Pancreas (tissue), 10 donors: ENCODE measurements around the gene AUTS2. TPM values are rescaled to one million over a fixed set of nuclear protein-coding genes. Genes with fewer than 3 reads are reported as not detected.

Experiments used
- ATAC-seq, 4 donors: fragments of 200-7000 bp; cut with Tn5 transposase; one replicate each; pipeline versions ENCODE4 v1.8.0 to v1.9.1; 2020; ENCODE audit warnings: mild to moderate bottlenecking in 4 of 4, moderate library complexity in 4 of 4
- DNase-seq, 6 donors: peaks; one replicate each; pipeline ENCODE4 v3.0.0-alpha.2; 2020
- FAIRE-seq: peaks from 2 replicates; lab custom pipeline; 2012; peaks lifted over from hg19 to GRCh38; lab: Jason Lieb, UNC
- H3K27ac ChIP-seq, 4 donors: fragments of 200-600 bp; sonication (generic); 1 replicate in 3 of 4; 2 replicates in 1 of 4; pipeline versions ENCODE4 v1.5.0 to v1.8.0; 2020
- H3K27me3 ChIP-seq, 4 donors: fragments of 200-600 bp; one replicate each; pipeline ENCODE4 v1.8.0; 2021
- H3K36me3 ChIP-seq, 3 donors: fragments of 200-600 bp; sonication (generic) in 1 of 3; one replicate each; pipeline versions ENCODE4 v1.5.0 to v1.8.0; 2020 to 2021
- H3K4me1 ChIP-seq, 3 donors: fragments of 200-600 bp; one replicate each; pipeline ENCODE4 v1.8.0; 2021
- H3K4me3 ChIP-seq, 4 donors: fragments of 200-600 bp; sonication (generic) in 2 of 4; one replicate each; pipeline versions ENCODE4 v1.5.0 to v1.8.0; 2020 to 2021
- H3K9me3 ChIP-seq, 4 donors: fragments of 200-600 bp; one replicate each; pipeline ENCODE4 v1.8.0; 2021
- CTCF ChIP-seq, 4 donors: fragments of 200-600 bp; sonication (generic) in 3 of 4; IDR thresholded peaks; one replicate each; pipeline versions ENCODE4 v1.5.0 to v1.8.0; 2021; ENCODE audit warnings: antibody characterized with exemption in 4 of 4
- WGBS, 2 donors: extraction: QIAGEN DNeasy Blood & Tissue Kit; methylation state at CpG; one replicate each; pipeline ENCODE4 v1.1.7; 2013; 5-methylcytosine and 5-hydroxymethylcytosine counted together
- intact Hi-C, 3 donors: fragments of 100-400 bp; cut with DNase I; formaldehyde crosslinking; loops; one replicate each; pipeline versions ENCODE4 v1.11.1 to v1.14.2; 2022
- polyA plus RNA-seq, 2 donors: library from polyadenylated mRNA; stranded (reverse); fragments of 200-250 nt; gene quantifications; one replicate each; pipeline ENCODE4 v1.2.3, GENCODE V29; 2013
- total RNA-seq, 6 donors: library from RNA; stranded (reverse); fragmentation: NEBNext Ultra II Directional in 4 of 6; extraction: Animal tissue kit (Norgen Biotek cat#: 25700) in 4 of 6; gene quantifications; one replicate each; pipeline versions ENCODE4 v1.2.1 to v1.2.4, GENCODE V29; 2021 to 2023
- donor health status: healthy with polysubstance abuse.
- donor health status: DM: no; HTN: no; CAD: no; lungs with moderate emphysema.
- donor health status: DM: no; HTN: no; CAD: no.
- donor health status: control.
- donor health status: control.
- donor health status: Bipolar disorder and iron deficiency.
- donor health status: DM: yes; HTN: yes; CAD: no.
- donor health status: DM: no; HTN: no; CAD: no.
- donor health status: DM: no; HTN: no; CAD: no.
- donor health status: DM: yes; HTN: yes; CAD: no.

AUTS2 gene
- total and polyA plus RNA-seq, 8 donors: 5.8 to 16.8 (median 9.9) TPM

- no peak for TF ChIP-seq CTCF (IDR thresholded peaks at IDR 0.05)
- no peaks in the 10 kb centered on the region for H3K9me3 ChIP-seq
- no peak overlapping the region for H3K4me3 ChIP-seq
- 17 to 22% methylated on average over 12 of the region's 12 CpGs for WGBS, 2 donors
- H3K27ac ChIP-seq: no peak overlapping the region
- ATAC-seq (peak in 3 of 4 donors; percentile 39 to 49 (median 41)), DNase-seq (no peak), FAIRE-seq (no peak)
- H3K36me3 ChIP-seq: no peaks in the 10 kb centered on the region
- H3K27me3 ChIP-seq: no peaks in the 10 kb centered on the region
- intact Hi-C loops: no loop called here
- no peaks in the 10 kb centered on the region for H3K4me1 ChIP-seq
Measured at GRCh38 chr7:70092314-70093204, 494.3 kb downstream of the AUTS2 start.

DNA sequence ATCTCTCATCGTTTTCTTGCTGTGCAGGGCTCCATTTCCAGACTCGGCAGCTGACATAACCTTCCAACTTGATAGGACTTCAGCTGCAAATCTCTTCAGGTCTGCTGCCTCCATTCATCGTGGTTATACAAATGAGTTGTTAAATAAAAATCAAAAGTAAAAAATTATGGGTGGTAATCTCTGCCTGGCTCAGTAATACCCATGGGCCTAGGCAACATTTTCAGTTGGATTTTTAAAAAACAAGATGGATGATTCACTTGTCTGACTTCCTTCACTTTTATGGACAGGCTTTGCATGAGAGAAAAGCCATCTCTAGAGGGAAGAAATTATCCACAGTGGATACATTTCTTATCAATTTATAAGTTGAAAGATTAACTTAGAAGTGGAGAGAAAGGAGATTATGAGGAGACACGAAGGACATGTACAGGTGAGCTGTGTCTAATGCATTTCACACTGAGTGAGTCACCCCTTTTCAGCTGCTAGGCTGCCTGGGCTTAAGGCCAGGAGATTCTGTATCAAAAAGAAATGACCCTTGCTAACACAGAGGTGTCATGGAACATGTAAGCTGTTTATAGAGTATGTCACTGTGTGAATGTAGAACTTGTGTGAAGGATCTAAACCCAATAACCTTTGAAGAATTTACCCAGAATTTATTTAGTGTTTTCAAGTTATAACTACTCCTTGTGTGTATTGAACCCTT, 495.1 kb downstream of the AUTS2 start:
- H3K36me3 ChIP-seq: no peaks in the 10 kb centered on the region
- no peaks in the 10 kb centered on the region for H3K27me3 ChIP-seq
- DNase-seq (peak in 1 of 6 donors; percentile 16), FAIRE-seq (no peak), ATAC-seq (peak in 3 of 4 donors; percentile 85 to 93 (median 85))
- no peak for TF ChIP-seq CTCF (IDR thresholded peaks at IDR 0.05)
- H3K4me1 ChIP-seq: peaks cover 0 to 3% (median 0%) of the 10 kb centered on the region in 3 donors
- H3K9me3 ChIP-seq: no peaks in the 10 kb centered on the region
- no peak overlapping the region for H3K4me3 ChIP-seq
- 31 to 37% methylated on average over 4 of the region's 4 CpGs for WGBS, 2 donors
- no peak overlapping the region for H3K27ac ChIP-seq
- intact Hi-C loops: no loop called here

DNA sequence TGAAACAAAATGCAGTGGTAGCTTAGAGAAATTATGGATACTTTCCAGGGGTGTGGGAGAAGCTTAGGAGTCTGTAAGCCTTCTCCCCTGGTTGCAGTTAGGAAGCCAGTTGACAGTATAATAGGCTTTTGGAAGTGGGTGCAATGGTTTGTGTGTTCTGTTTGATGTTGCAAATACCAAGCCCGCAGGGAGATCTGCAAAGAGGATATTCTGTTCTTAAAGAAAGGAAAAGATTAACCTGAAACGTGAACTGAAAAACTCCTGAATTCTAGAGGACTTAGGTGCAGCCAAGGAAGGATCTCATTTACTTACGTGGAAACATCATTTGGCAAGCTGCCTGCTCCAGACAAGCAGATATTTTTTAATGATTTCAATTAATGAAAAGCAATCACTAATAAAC, 496.6 kb downstream of the AUTS2 start:
- H3K36me3 ChIP-seq: no peaks in the 10 kb centered on the region
- no peak overlapping the region for H3K27ac ChIP-seq
- DNase-seq (no peak), FAIRE-seq (no peak), ATAC-seq (no peak)
- no peaks in the 10 kb centered on the region for H3K27me3 ChIP-seq
- H3K9me3 ChIP-seq: no peaks in the 10 kb centered on the region
- H3K4me3 ChIP-seq: no peak overlapping the region
- intact Hi-C loops: no loop called here
- TF ChIP-seq CTCF (IDR thresholded peaks at IDR 0.05): no peak
- WGBS, 2 donors: 71 to 84% methylated on average over 3 of the region's 3 CpGs
- H3K4me1 ChIP-seq: peaks cover 0 to 3% (median 0%) of the 10 kb centered on the region in 3 donors

DNA sequence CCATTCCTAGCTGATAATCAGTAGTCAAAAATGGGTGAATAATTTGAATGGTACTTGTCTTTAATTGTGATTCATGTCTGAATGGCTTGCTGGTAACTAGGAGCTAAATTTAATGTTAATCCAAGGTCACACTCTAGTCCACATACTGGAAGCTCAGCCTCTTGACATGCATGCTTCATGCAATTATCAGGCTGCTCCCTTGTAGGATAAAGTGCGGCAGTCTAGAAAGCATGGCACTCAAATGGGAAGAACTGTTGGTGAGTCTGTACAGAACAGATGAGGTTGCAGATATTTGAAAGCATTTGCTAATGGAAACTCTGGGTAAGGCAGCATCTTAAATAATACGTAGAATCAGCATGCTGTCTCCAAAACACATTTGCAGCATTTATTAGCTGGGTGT, 499.4 kb downstream of the AUTS2 start:
- H3K4me1 ChIP-seq: peaks cover 0 to 3% (median 0%) of the 10 kb centered on the region in 3 donors
- ATAC-seq (no peak), FAIRE-seq (no peak), DNase-seq (no peak)
- WGBS, 2 donors: 77 to 78% methylated on average over 2 of the region's 2 CpGs
- no peaks in the 10 kb centered on the region for H3K36me3 ChIP-seq
- H3K9me3 ChIP-seq: no peaks in the 10 kb centered on the region
- intact Hi-C loops: no loop called here
- no peak for TF ChIP-seq CTCF (IDR thresholded peaks at IDR 0.05)
- H3K27ac ChIP-seq: no peak overlapping the region
- H3K27me3 ChIP-seq: no peaks in the 10 kb centered on the region
- H3K4me3 ChIP-seq: no peak overlapping the region
